Measurements from ENCODE around the gene ARID1B. TPM values are rescaled to one million over a fixed set of nuclear protein-coding genes. Genes with fewer than 3 reads are reported as not detected.

ARID1B gene
- total and polyA plus RNA-seq, 10 of the 15 experiments (the other 5 are each of a cell fraction or from before 2014, with no cell fraction given), result 24.7 to 133 (median 54.6) TPM

- BruUV-seq (replicated peaks), result TSS peak; percentile 25
- no peak overlapping the region for H3K4me3 ChIP-seq
- H3K79me2 ChIP-seq (ENCODE audit: control insufficient read depth, insufficient read depth, low read length), result peaks cover 26% of the 10 kb centered on the region
- ChIA-PET SMC1A (ENCODE audit: uncharacterized antibody, unreplicated experiment) (interaction anchor here (1.0 to 1.4 kb wide), 4 partner anchors 10 to 28 kb away, joined by 3 to 4 read pairs (median 3); no protein-coding TSS in a partner anchor), CTCF (interaction anchor here (0.6 to 1.3 kb wide), 2 partner anchors 10 to 19 kb away, joined by 3 to 4 read pairs; no protein-coding TSS in a partner anchor), RAD21 (ENCODE audit: unreplicated experiment) (no interaction called here), POLR2A (no interaction called here)
- no peaks in the 10 kb centered on the region for H3K9me3 ChIP-seq (replicated peaks; ENCODE audit: control insufficient read depth, insufficient read depth, low read length)
- ATAC-seq (no peak), DNase-seq (ENCODE audit: low read depth, low spot score) (no peak), FAIRE-seq (no peak)
- in situ Hi-C loops (cut with MboI) (no loop called here), intact Hi-C loops (cut with micrococcal nuclease; ENCODE audit: unreplicated experiment) (no loop called here)
- peaks cover 2 to 4% of the 10 kb centered on the region in 2 experiments; a peak in 2 of 4 replicates for H3K36me3 ChIP-seq (ENCODE audit: control insufficient read depth in 2 of 2, insufficient read depth in 2 of 2, low read length in 1 of 2)
- TF ChIP-seq CTCF (IDR thresholded peaks at IDR 0.05 in 2 of 3, conservative IDR thresholded peaks at IDR 0.05 in 1 of 3; ENCODE audit: control insufficient read depth in 2 of 3, extremely low read depth in 1 of 3, insufficient read depth in 1 of 3, low read depth in 3 of 3, low read length in 3 of 3), result no peak
- no peak for TF ChIP-seq SIX5 (IDR thresholded peaks at IDR 0.05; ENCODE audit: low read depth, low read length, severe bottlenecking)
- no peak for TF ChIP-seq MXI1 (IDR thresholded peaks at IDR 0.05; ENCODE audit: low read depth, low read length)
- H3K4me2 ChIP-seq (ENCODE audit: control insufficient read depth, insufficient read depth), result no peak overlapping the region
- 71% methylated on average over 2 of the region's 2 CpGs for WGBS (ENCODE audit: insufficient coverage, insufficient replicate concordance, low lambda C conversion rate, missing lambda C conversion rate)
- no peaks in the 10 kb centered on the region for H3K27me3 ChIP-seq (replicated peaks in 1 of 2; ENCODE audit: control insufficient read depth in 2 of 2, insufficient read depth in 2 of 2, low read length in 1 of 2)
- H2AFZ ChIP-seq (ENCODE audit: control insufficient read depth, low read depth, low read length), result no peak overlapping the region
- H3K9ac ChIP-seq (ENCODE audit: control insufficient read depth, insufficient read depth, low read length), result no peak overlapping the region
- no peaks in the 10 kb centered on the region for H4K20me1 ChIP-seq (ENCODE audit: control insufficient read depth, insufficient read depth)
- no peak overlapping the region for H3K27ac ChIP-seq (ENCODE audit: control insufficient read depth, insufficient read depth)
- no peaks in the 10 kb centered on the region for H3K4me1 ChIP-seq (ENCODE audit: control insufficient read depth, insufficient read depth, low read length)
Observed at GRCh38 chr6:156904176-156904967, 127.2 kb downstream of the ARID1B start.

Data from GM12878 (cell line).